Psoas muscle (tissue), 7 donors: ENCODE measurements around the gene CYBB. TPM values are rescaled to one million over a fixed set of nuclear protein-coding genes. Genes with fewer than 3 reads are reported as not detected.

Source experiments
- polyA plus RNA-seq, 3 donors: library from polyadenylated mRNA; stranded (reverse); fragments of 200-250 nt; gene quantifications; one replicate each; pipeline ENCODE4 v1.2.3, GENCODE V29; 2013
- total RNA-seq, 4 donors: library from RNA; stranded (reverse); fragmentation: NEBNext Ultra II Directional in 2 of 4; extraction: Animal tissue kit (Norgen Biotek cat#: 25700) in 2 of 4; gene quantifications; one replicate each; pipeline versions ENCODE4 v1.2.1 to v1.2.4, GENCODE V29; 2021 to 2023
- donor health status: healthy with polysubstance abuse.
- donor health status: DM: no; HTN: no; CAD: no; lungs with moderate emphysema.
- donor health status: Bipolar disorder and iron deficiency.
- donor health status: healthy.
- donor health status: DM: no; HTN: no; CAD: no.
- donor health status: DM: no; HTN: no; CAD: no.
- donor health status: DM: yes; HTN: yes; CAD: no.

Gene CYBB
- total and polyA plus RNA-seq, 7 donors = 0.63 to 11.3 (median 6.0) TPM

Other genes with a start within 250 kb of the CYBB start
- gene LANCL3, start 208.4 kb upstream of the CYBB start, total RNA-seq = under 1 TPM; 0.04 to 0.30 (median 0.24) TPM
- under 1 TPM; 0.01 to 0.06 (median 0.04) TPM for gene LANCL3, start 208.4 kb upstream of the CYBB start, polyA plus RNA-seq
- 1 to 10 TPM; 3.2 to 8.9 (median 3.8) TPM for gene XK, start 94.3 kb upstream of the CYBB start, total RNA-seq
- 1 to 10 TPM in 2 of 3 donors, under 1 TPM in 1; 0.94 to 4.8 (median 1.5) TPM for gene XK, start 94.3 kb upstream of the CYBB start, polyA plus RNA-seq
- 10 to 100 TPM; 12.8 to 16.9 (median 14.5) TPM for gene DYNLT3, start 67.5 kb downstream of the CYBB start, total RNA-seq
- gene DYNLT3, start 67.5 kb downstream of the CYBB start, polyA plus RNA-seq = 10 to 100 TPM in 2 of 3 donors, 1 to 10 TPM in 1; 9.1 to 12.5 (median 11.2) TPM
- not detected for gene SYTL5, start 226.5 kb downstream of the CYBB start, total RNA-seq
- under 1 TPM in 1 of 3 donors, not detected in 2; 0.01 TPM for gene SYTL5, start 226.5 kb downstream of the CYBB start, polyA plus RNA-seq